Activated naive CD8-positive, alpha-beta T cell treated with anti-CD3 and anti-CD28 coated beads, Interleukin-2, amount 10 ng/mL, durations not matched to agents 7 days and 5 days (primary cell): ENCODE data around the gene MEOX1. TPM values are rescaled to one million over a fixed set of nuclear protein-coding genes. Genes with fewer than 3 reads are reported as not detected.

Experiments used
- ATAC-seq: fragments of 150-1000 bp; cut with Tn5 transposase; one replicate; pipeline ENCODE4 v1.10.0; 2021; ENCODE audit warnings: low read depth, moderate library complexity
- POLR2A ChIA-PET: fragments of 350-600 bp; sonication (Branson Sonifier 250); formaldehyde crosslinking; loops from one replicate; lab custom pipeline; 2021; ENCODE audit warnings: antibody characterized with exemption; lab: Charles Lee
- DNase-seq: peaks from one replicate; pipeline ENCODE4 v3.0.0; 2021
- H3K27ac Mint-ChIP-seq: one replicate; pipeline ENCODE4 v1.8.0; 2022; ENCODE audit warnings: mild to moderate bottlenecking, mixed read lengths
- H3K27me3 Mint-ChIP-seq: one replicate; pipeline ENCODE4 v1.8.0; 2022; ENCODE audit warnings: mild to moderate bottlenecking, moderate library complexity, mixed read lengths
- H3K36me3 Mint-ChIP-seq: one replicate; pipeline ENCODE4 v1.8.0; 2021; ENCODE audit warnings: mild to moderate bottlenecking, mixed read lengths
- H3K4me1 Mint-ChIP-seq: one replicate; pipeline ENCODE4 v1.8.0; 2021; ENCODE audit warnings: mixed read lengths
- H3K4me3 Mint-ChIP-seq: one replicate; pipeline ENCODE4 v1.8.0; 2022; ENCODE audit warnings: mild to moderate bottlenecking, moderate library complexity, mixed read lengths
- H3K9me3 Mint-ChIP-seq: one replicate; pipeline ENCODE4 v1.8.0; 2021; ENCODE audit warnings: mixed read lengths
- total RNA-seq, 2 experiments: library from RNA; stranded (reverse); gene quantifications; one replicate each; pipeline ENCODE4 v1.2.3, GENCODE V29; 2021

MEOX1 gene
- total RNA-seq, 2 experiments from 2014 or later, result 5.2 TPM

- POLR2A ChIA-PET, result interaction anchor here (0.7 to 1.6 kb wide), 2 partner anchors 95 to 97 kb away, joined by 3 to 5 read pairs; no protein-coding TSS in a partner anchor
- no peak overlapping the region for H3K27ac Mint-ChIP-seq
Observed at GRCh38 chr17:43673516-43674323, 12.0 kb upstream of the MEOX1 start.

GRCh38 chr17:43671755-43672519, 10.2 kb upstream of the MEOX1 start:
- Mint-ChIP-seq H3K27me3 (peaks cover 9% of the 10 kb centered on the region), H3K4me3 (no peak overlapping the region), H3K36me3 (no peaks in the 10 kb centered on the region), H3K4me1 (peaks cover 18% of the 10 kb centered on the region), H3K9me3 (no peaks in the 10 kb centered on the region), H3K27ac (no peak overlapping the region)
- no peak for DNase-seq
- ATAC-seq, result no peak
- POLR2A ChIA-PET, result no interaction called here

More at GRCh38 chr17:43673516-43674323, 12.0 kb upstream of the MEOX1 start:
- ATAC-seq (peak; percentile 51), DNase-seq (peak; percentile 73)
- H3K9me3 Mint-ChIP-seq, result no peaks in the 10 kb centered on the region
- no peaks in the 10 kb centered on the region for H3K36me3 Mint-ChIP-seq
- H3K4me3 Mint-ChIP-seq, result no peak overlapping the region
- H3K4me1 Mint-ChIP-seq, result peaks cover 17% of the 10 kb centered on the region
- peaks cover 9% of the 10 kb centered on the region for H3K27me3 Mint-ChIP-seq

- peaks cover 9% of the 10 kb centered on the region for H3K27me3 Mint-ChIP-seq
- no peak overlapping the region for H3K4me3 Mint-ChIP-seq
- H3K27ac Mint-ChIP-seq, result no peak overlapping the region
- H3K4me1 Mint-ChIP-seq, result peaks cover 14% of the 10 kb centered on the region
- H3K36me3 Mint-ChIP-seq, result no peaks in the 10 kb centered on the region
- POLR2A ChIA-PET, result interaction anchor here (0.6 kb wide), 1 partner anchor 9 kb away, joined by 3 read pairs; the partner anchor contains the start of gene MEOX1
- no peaks in the 10 kb centered on the region for H3K9me3 Mint-ChIP-seq
- DNase-seq (no peak), ATAC-seq (no peak)
Observed at GRCh38 chr17:43671031-43671692, 9.4 kb upstream of the MEOX1 start.

GRCh38 chr17:43670645-43671030, 8.9 kb upstream of the MEOX1 start:
- ATAC-seq (no peak), DNase-seq (no peak)
- POLR2A ChIA-PET, result interaction anchor here (0.6 kb wide), 1 partner anchor 9 kb away, joined by 3 read pairs; the partner anchor contains the start of gene MEOX1
- H3K9me3 Mint-ChIP-seq, result no peaks in the 10 kb centered on the region
- peaks cover 13% of the 10 kb centered on the region for H3K4me1 Mint-ChIP-seq
- H3K27me3 Mint-ChIP-seq, result peaks cover 7% of the 10 kb centered on the region
- H3K4me3 Mint-ChIP-seq, result no peak overlapping the region
- H3K27ac Mint-ChIP-seq, result no peak overlapping the region
- no peaks in the 10 kb centered on the region for H3K36me3 Mint-ChIP-seq

GRCh38 chr17:43669971-43670644, 8.4 kb upstream of the MEOX1 start:
- POLR2A ChIA-PET, result interaction anchor here (0.5 to 0.6 kb wide), 2 partner anchors 8 to 272 kb away, joined by 3 read pairs; partner anchors contain the start of gene MEOX1
- Mint-ChIP-seq H3K9me3 (no peaks in the 10 kb centered on the region), H3K27me3 (peaks cover 2% of the 10 kb centered on the region), H3K27ac (peak overlapping the region; percentile 63), H3K36me3 (no peaks in the 10 kb centered on the region), H3K4me3 (no peak overlapping the region), H3K4me1 (peaks cover 12% of the 10 kb centered on the region)
- no peak for DNase-seq
- no peak for ATAC-seq

- ATAC-seq, result peak; percentile 69
- no peaks in the 10 kb centered on the region for H3K36me3 Mint-ChIP-seq
- no peak for DNase-seq
- peaks cover 14% of the 10 kb centered on the region for H3K4me1 Mint-ChIP-seq
- peaks cover 4% of the 10 kb centered on the region for H3K27me3 Mint-ChIP-seq
- no peak overlapping the region for H3K4me3 Mint-ChIP-seq
- POLR2A ChIA-PET, result no interaction called here
- no peaks in the 10 kb centered on the region for H3K9me3 Mint-ChIP-seq
- H3K27ac Mint-ChIP-seq, result peak overlapping the region; percentile 13
Observed at GRCh38 chr17:43667947-43668348, 6.2 kb upstream of the MEOX1 start.

- Mint-ChIP-seq H3K4me3 (no peak overlapping the region), H3K9me3 (no peaks in the 10 kb centered on the region), H3K36me3 (no peaks in the 10 kb centered on the region), H3K27me3 (peaks cover 4% of the 10 kb centered on the region), H3K4me1 (peaks cover 13% of the 10 kb centered on the region), H3K27ac (no peak overlapping the region)
- ATAC-seq, result no peak
- no peak for DNase-seq
- POLR2A ChIA-PET, result no interaction called here
Observed at GRCh38 chr17:43667506-43667905, 5.8 kb upstream of the MEOX1 start.

GRCh38 chr17:43665937-43666236, 4.2 kb upstream of the MEOX1 start:
- no peak overlapping the region for H3K27ac Mint-ChIP-seq
- no peak overlapping the region for H3K4me3 Mint-ChIP-seq
- POLR2A ChIA-PET, result interaction anchor here (0.5 kb wide), 1 partner anchor 124 kb away, joined by 3 read pairs; no protein-coding TSS in a partner anchor
- peaks cover 21% of the 10 kb centered on the region for H3K4me1 Mint-ChIP-seq
- H3K36me3 Mint-ChIP-seq, result no peaks in the 10 kb centered on the region
- DNase-seq, result no peak
- no peaks in the 10 kb centered on the region for H3K9me3 Mint-ChIP-seq
- H3K27me3 Mint-ChIP-seq, result peaks cover 8% of the 10 kb centered on the region
- ATAC-seq, result no peak

- Mint-ChIP-seq H3K27me3 (peaks cover 8% of the 10 kb centered on the region), H3K36me3 (no peaks in the 10 kb centered on the region), H3K27ac (no peak overlapping the region), H3K4me3 (no peak overlapping the region), H3K4me1 (peaks cover 24% of the 10 kb centered on the region), H3K9me3 (no peaks in the 10 kb centered on the region)
- POLR2A ChIA-PET, result interaction anchor here (0.5 kb wide), 1 partner anchor 125 kb away, joined by 3 read pairs; no protein-coding TSS in a partner anchor
- ATAC-seq, result no peak
- DNase-seq, result no peak
Observed at GRCh38 chr17:43665084-43665936, 3.6 kb upstream of the MEOX1 start.

- Mint-ChIP-seq H3K4me3 (no peak overlapping the region), H3K4me1 (peaks cover 18% of the 10 kb centered on the region), H3K27me3 (peaks cover 6% of the 10 kb centered on the region), H3K27ac (no peak overlapping the region), H3K36me3 (no peaks in the 10 kb centered on the region), H3K9me3 (no peaks in the 10 kb centered on the region)
- DNase-seq, result no peak
- POLR2A ChIA-PET, result no interaction called here
- ATAC-seq, result no peak
Observed at GRCh38 chr17:43664096-43664495, 2.4 kb upstream of the MEOX1 start.

- ATAC-seq (no peak), DNase-seq (no peak)
- no peak overlapping the region for H3K4me3 Mint-ChIP-seq
- no peaks in the 10 kb centered on the region for H3K36me3 Mint-ChIP-seq
- no peaks in the 10 kb centered on the region for H3K9me3 Mint-ChIP-seq
- H3K27ac Mint-ChIP-seq, result no peak overlapping the region
- peaks cover 18% of the 10 kb centered on the region for H3K4me1 Mint-ChIP-seq
- POLR2A ChIA-PET, result no interaction called here
- H3K27me3 Mint-ChIP-seq, result peaks cover 6% of the 10 kb centered on the region
Observed at GRCh38 chr17:43663383-43663782, 1.7 kb upstream of the MEOX1 start.
